NB4 (cell line): Measurements from ENCODE around the gene SPATA31D1.

Experiments
- CTCF ChIP-seq: IDR thresholded peaks from one replicate; pipeline ENCODE4 v1.5.1; 2012; ENCODE audit warnings: low read depth, low read length
- MAX ChIP-seq: IDR thresholded peaks from 2 replicates; pipeline ENCODE4 v1.6.1; 2011; ENCODE audit warnings: low read depth, low read length
- MYC ChIP-seq: IDR thresholded peaks from 2 replicates; pipeline ENCODE4 v1.6.1; 2011; ENCODE audit warnings: low read depth, low read length
- POLR2A ChIP-seq: IDR thresholded peaks from 2 replicates; pipeline ENCODE4 v1.6.1; 2011; ENCODE audit warnings: mild to moderate bottlenecking; ENCODE audit not compliant: insufficient read length; ENCODE audit errors: extremely low read depth

GRCh38 chr9:81989700-81990099, 1.1 kb downstream of the SPATA31D1 start:
- TF ChIP-seq CTCF = no peak
- TF ChIP-seq POLR2A = no peak
- TF ChIP-seq MAX = no peak
- TF ChIP-seq MYC = no peak
